ENCODE data around the gene ZNF474.

The ZNF474 gene

DNA sequence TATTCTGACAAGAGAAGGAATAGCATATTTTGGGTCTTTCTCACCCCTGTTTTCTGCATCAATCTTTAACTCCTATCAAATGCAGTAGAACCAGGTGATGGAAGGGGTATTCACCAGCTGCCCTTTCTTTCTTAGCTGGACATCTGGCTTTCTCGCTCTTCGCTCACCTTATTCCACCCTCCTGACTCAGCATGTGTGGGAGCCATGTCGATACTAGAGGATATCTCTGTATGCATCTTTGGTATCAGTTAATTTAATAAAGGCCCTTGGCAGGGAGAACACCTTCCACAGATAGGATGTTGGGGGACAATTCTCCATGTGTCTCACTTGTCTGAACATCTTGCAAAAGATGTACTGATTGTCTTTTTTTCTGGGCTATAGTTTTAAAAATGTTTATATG, 71.5 kb downstream of the ZNF474 start:
- TF ChIP-seq, protein P1, sequence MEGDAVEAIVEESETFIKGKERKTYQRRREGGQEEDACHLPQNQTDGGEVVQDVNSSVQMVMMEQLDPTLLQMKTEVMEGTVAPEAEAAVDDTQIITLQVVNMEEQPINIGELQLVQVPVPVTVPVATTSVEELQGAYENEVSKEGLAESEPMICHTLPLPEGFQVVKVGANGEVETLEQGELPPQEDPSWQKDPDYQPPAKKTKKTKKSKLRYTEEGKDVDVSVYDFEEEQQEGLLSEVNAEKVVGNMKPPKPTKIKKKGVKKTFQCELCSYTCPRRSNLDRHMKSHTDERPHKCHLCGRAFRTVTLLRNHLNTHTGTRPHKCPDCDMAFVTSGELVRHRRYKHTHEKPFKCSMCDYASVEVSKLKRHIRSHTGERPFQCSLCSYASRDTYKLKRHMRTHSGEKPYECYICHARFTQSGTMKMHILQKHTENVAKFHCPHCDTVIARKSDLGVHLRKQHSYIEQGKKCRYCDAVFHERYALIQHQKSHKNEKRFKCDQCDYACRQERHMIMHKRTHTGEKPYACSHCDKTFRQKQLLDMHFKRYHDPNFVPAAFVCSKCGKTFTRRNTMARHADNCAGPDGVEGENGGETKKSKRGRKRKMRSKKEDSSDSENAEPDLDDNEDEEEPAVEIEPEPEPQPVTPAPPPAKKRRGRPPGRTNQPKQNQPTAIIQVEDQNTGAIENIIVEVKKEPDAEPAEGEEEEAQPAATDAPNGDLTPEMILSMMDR (IDR thresholded peaks at IDR 0.05), result no peak
- Histone ChIP-seq H3K4me3 (ENCODE audit: low read depth, low read length) (no peak overlapping the region), H3K9me3 (ENCODE audit: control insufficient read depth, low read length) (no peaks in the 10 kb centered on the region), H2AFZ (no peak overlapping the region), H3K4me2 (ENCODE audit: low read length) (no peak overlapping the region), H3K9ac (no peak overlapping the region), H3K36me3 (ENCODE audit: control insufficient read depth, insufficient read depth, low read length) (no peaks in the 10 kb centered on the region), H3K27me3 (ENCODE audit: control insufficient read depth, insufficient read depth, low read length) (no peaks in the 10 kb centered on the region), H3K79me2 (no peaks in the 10 kb centered on the region), H3K27ac (no peak overlapping the region), H3K4me1 (no peaks in the 10 kb centered on the region)

DNA sequence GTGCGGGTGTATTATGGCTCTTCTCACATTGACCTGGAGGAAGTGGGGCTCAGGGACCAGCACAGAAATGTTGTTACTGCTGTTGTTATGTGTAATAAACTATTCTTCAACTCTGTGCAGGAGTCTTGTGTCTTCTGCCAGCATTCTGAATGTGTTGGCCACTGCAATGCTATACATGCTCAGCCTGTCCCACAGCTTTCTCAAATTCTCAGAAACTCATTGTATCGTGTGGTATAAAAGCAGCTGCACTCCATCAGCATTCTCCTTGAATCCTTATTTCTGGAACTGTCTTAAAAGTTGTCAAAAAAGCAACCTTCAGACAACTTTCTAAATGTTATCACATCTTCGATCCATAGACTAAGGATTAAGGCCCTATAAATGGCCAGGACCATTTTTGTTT, 72.0 kb downstream of the ZNF474 start:
- Histone ChIP-seq H3K36me3 (ENCODE audit: control insufficient read depth, insufficient read depth, low read length) (no peaks in the 10 kb centered on the region), H3K9me3 (ENCODE audit: control insufficient read depth, low read length) (no peaks in the 10 kb centered on the region), H3K79me2 (no peaks in the 10 kb centered on the region), H3K27ac (no peak overlapping the region), H3K27me3 (ENCODE audit: control insufficient read depth, insufficient read depth, low read length) (no peaks in the 10 kb centered on the region), H3K9ac (no peak overlapping the region), H3K4me2 (ENCODE audit: low read length) (no peak overlapping the region), H2AFZ (no peak overlapping the region), H3K4me1 (no peaks in the 10 kb centered on the region), H3K4me3 (ENCODE audit: low read depth, low read length) (no peak overlapping the region)
- TF ChIP-seq, protein P1 (IDR thresholded peaks at IDR 0.05), result no peak

DNA sequence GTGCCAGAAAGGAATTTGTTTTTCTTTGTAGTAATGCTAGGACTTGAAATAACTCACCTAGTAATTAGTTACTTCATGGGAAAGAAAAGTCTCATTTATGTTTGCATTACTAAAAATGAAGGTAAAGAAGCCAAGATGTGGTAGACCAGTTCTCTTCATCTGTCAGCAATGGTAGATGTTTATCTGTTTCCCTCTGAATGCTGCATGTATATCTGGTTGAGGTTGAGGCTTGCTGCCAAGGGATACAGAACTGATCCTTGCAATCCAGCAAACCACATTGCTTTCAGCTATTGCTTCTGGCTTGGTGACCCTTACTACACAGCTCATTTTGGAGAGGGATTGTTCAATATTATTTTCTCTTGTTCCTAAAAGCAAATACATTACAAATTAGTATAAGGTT, 73.6 kb downstream of the ZNF474 start:
- no peak overlapping the region for H3K9ac ChIP-seq
- H3K27me3 ChIP-seq (ENCODE audit: control insufficient read depth, insufficient read depth, low read length), result no peaks in the 10 kb centered on the region
- no peaks in the 10 kb centered on the region for H3K9me3 ChIP-seq (ENCODE audit: control insufficient read depth, low read length)
- H3K27ac ChIP-seq, result no peak overlapping the region
- H3K4me1 ChIP-seq, result no peaks in the 10 kb centered on the region
- H3K4me3 ChIP-seq (ENCODE audit: low read depth, low read length), result no peak overlapping the region
- H3K79me2 ChIP-seq, result no peaks in the 10 kb centered on the region
- TF ChIP-seq, protein P1 (IDR thresholded peaks at IDR 0.05), result no peak
- no peaks in the 10 kb centered on the region for H3K36me3 ChIP-seq (ENCODE audit: control insufficient read depth, insufficient read depth, low read length)
- no peak overlapping the region for H3K4me2 ChIP-seq (ENCODE audit: low read length)
- H2AFZ ChIP-seq, result no peak overlapping the region

Data from parathyroid adenoma (tissue), 2 donors.